ENCODE results near the gene CEP63. TPM values are rescaled to one million over a fixed set of nuclear protein-coding genes. Genes with fewer than 3 reads are reported as not detected.

Gene CEP63
- total and polyA plus RNA-seq, 2 of the 8 experiments (the other 6 are each of a cell fraction or from before 2014, with no cell fraction given) = 5.3 to 18.2 TPM

GRCh38 chr3:134592806-134593205 is 106.9 kb downstream of the CEP63 start:
- Histone ChIP-seq H4K5ac (ENCODE audit: insufficient read length, low read depth, low read length) (no peak overlapping the region), H4K8ac (ENCODE audit: extremely low read depth, insufficient read depth, low read length) (no peak overlapping the region), H2AFZ (ENCODE audit: low read length) (no peak overlapping the region), H3K23ac (ENCODE audit: insufficient read length) (no peak overlapping the region), H2BK5ac (ENCODE audit: low read depth, low read length) (no peak overlapping the region), H3K36me3 (ENCODE audit: control insufficient read depth in 2 of 4, insufficient read depth in 4 of 4, low read length in 3 of 4) (no peaks in the 10 kb centered on the region), H4K91ac (replicated peaks; ENCODE audit: insufficient read length, low read length) (no peak overlapping the region), H3K9me3 (ENCODE audit: insufficient read depth in 2 of 2, low read depth in 1 of 2, low read length in 1 of 2) (no peaks in the 10 kb centered on the region), H3K79me1 (ENCODE audit: low read depth, low read length) (no peaks in the 10 kb centered on the region), H3K27ac (ENCODE audit: low read depth, low read length) (no peak overlapping the region), H2BK120ac (replicated peaks; ENCODE audit: low read depth, low read length) (no peak overlapping the region), H3K9ac (replicated peaks in 1 of 4; ENCODE audit: extremely low read depth in 1 of 4, low read depth in 3 of 4, low read length in 3 of 4) (no peak overlapping the region), H2AK5ac (ENCODE audit: low read depth, low read length) (no peak overlapping the region), H3K56ac (replicated peaks; ENCODE audit: insufficient read length, low read depth, low read length) (no peak overlapping the region), H2BK20ac (ENCODE audit: low read length) (no peak overlapping the region), H3K18ac (ENCODE audit: extremely low read depth, low read length) (no peak overlapping the region), H3K14ac (ENCODE audit: insufficient read length) (no peak overlapping the region), H3K4me3 (ENCODE audit: extremely low read depth in 1 of 4, insufficient read depth in 2 of 4, low read depth in 3 of 4, low read length in 4 of 4) (no peak overlapping the region), H3K4ac (replicated peaks; ENCODE audit: insufficient read length, low read depth, low read length) (no peak overlapping the region), H4K20me1 (replicated peaks in 1 of 2; ENCODE audit: control insufficient read depth in 1 of 2, insufficient read depth in 2 of 2, low read length in 2 of 2) (no peaks in the 10 kb centered on the region), H2BK12ac (ENCODE audit: low read depth, low read length) (no peak overlapping the region), H2BK15ac (ENCODE audit: low read length) (no peak overlapping the region), H3K79me2 (ENCODE audit: control insufficient read depth in 1 of 2, insufficient read depth in 2 of 2, low read length in 2 of 2) (no peaks in the 10 kb centered on the region), H3K27me3 (replicated peaks in 1 of 4; ENCODE audit: control insufficient read depth in 3 of 4, extremely low read depth in 1 of 4, insufficient read depth in 3 of 4, low read length in 3 of 4) (no peaks in the 10 kb centered on the region), H3K23me2 (ENCODE audit: low read depth, low read length) (no peaks in the 10 kb centered on the region), H3K4me1 (replicated peaks in 1 of 4; ENCODE audit: control insufficient read depth in 3 of 4, insufficient read depth in 4 of 4, low read length in 3 of 4) (peaks cover 0 to 3% (median 0%) of the 10 kb centered on the region in 4 experiments; a peak in 1 of 7 replicates), H3K4me2 (ENCODE audit: insufficient read depth in 1 of 2, low read depth in 2 of 2, low read length in 2 of 2) (no peak overlapping the region)
- 84% methylated on average over 5 of the region's 5 CpGs; no CpG with 5 or more reads in 1 of the 2 experiments for WGBS, 2 experiments (ENCODE audit: extremely low coverage in 1 of 2, insufficient coverage in 1 of 2, insufficient read length in 1 of 2, insufficient replicate concordance in 2 of 2, low coverage in 1 of 2, low lambda C conversion rate in 2 of 2, missing lambda C conversion rate in 1 of 2)
- POLR2A ChIA-PET (ENCODE audit: partially characterized antibody) = interaction anchor here (0.6 kb wide), 1 partner anchor 218 kb away, joined by 4 read pairs; the partner anchor contains the start of gene AMOTL2
- FAIRE-seq = no peak
- CTCF ChIA-PET (ENCODE audit: partially characterized antibody) = interaction anchor here (0.7 to 1.8 kb wide), 5 partner anchors 10 to 285 kb away, joined by 3 to 5 read pairs (median 3); no protein-coding TSS in a partner anchor
- no peak for DNase-seq (ENCODE audit: low read depth in 1 of 2, low spot score in 2 of 2)
- TF ChIP-seq MAX (IDR thresholded peaks at IDR 0.05) (no peak), CTBP2 (IDR thresholded peaks at IDR 0.05; ENCODE audit: borderline replicate concordance, insufficient read depth, insufficient read length, low read length) (no peak), TBP (IDR thresholded peaks at IDR 0.05; ENCODE audit: low read depth, low read length) (no peak), NRF1 (IDR thresholded peaks at IDR 0.05; ENCODE audit: low read depth, low read length) (no peak), CBX8 (IDR thresholded peaks at IDR 0.05; ENCODE audit: borderline replicate concordance, low read depth, low read length) (no peak), CTCF (IDR thresholded peaks at IDR 0.05; ENCODE audit: control extremely low read depth in 1 of 3, insufficient read depth in 1 of 3, low read depth in 1 of 3, low read length in 3 of 3) (no peak), ZNF274 (IDR thresholded peaks at IDR 0.05; ENCODE audit: borderline replicate concordance, extremely low read depth, low read length) (no peak), SRF (IDR thresholded peaks at IDR 0.05; ENCODE audit: low read depth, low read length) (no peak), KDM1A (IDR thresholded peaks at IDR 0.05; ENCODE audit: borderline replicate concordance, low read length) (no peak), KDM4A (IDR thresholded peaks at IDR 0.05; ENCODE audit: low read depth, low read length, severe bottlenecking) (no peak), CREB1 (IDR thresholded peaks at IDR 0.05) (no peak), YY1 (IDR thresholded peaks at IDR 0.05; ENCODE audit: low read depth, low read length) (no peak)

All from H1 (cell line).